ENCODE results near the gene ANTKMT. TPM values are rescaled to one million over a fixed set of nuclear protein-coding genes. Genes with fewer than 3 reads are reported as not detected.

ANTKMT gene
- total and polyA plus RNA-seq, 2 of the 8 experiments (the other 6 are each of a cell fraction or from before 2014, with no cell fraction given) = 26.5 to 26.6 TPM

DNA sequence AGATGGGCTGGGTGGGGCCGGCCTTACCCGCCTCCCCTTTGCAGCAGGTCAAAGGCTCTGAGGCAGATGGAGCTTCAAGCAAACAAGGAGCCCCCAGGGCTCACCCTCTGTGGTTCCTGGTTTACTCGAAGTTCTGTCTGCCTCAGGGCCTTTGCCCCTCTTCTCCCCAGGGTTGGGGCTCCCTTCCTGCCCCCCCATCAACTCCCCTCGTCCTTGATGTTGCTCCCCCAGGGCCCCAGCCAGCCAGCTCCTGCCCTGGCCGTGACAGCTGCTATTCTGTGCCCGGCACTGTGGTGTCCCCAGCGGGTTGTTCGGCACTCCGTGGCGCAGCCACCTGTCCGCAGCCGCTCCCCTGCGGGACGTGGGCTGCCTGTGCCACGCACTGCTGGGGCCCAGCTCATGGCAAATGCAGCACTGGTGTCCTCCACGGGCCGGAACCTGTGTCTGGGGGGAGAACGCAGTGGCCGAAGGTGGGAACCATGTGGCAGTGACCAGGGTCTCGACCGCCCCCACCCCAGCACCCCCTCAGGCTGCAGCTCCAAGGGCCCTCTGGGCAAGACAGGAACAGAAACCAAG is 10.4 kb upstream of the ANTKMT start (continued):
- TF ChIP-seq RFX5 (IDR thresholded peaks at IDR 0.05; ENCODE audit: borderline replicate concordance, low read depth, low read length) (no peak), CBX5 (IDR thresholded peaks at IDR 0.05; ENCODE audit: low read depth, low read length) (no peak), CBX8 (IDR thresholded peaks at IDR 0.05; ENCODE audit: borderline replicate concordance, low read depth, low read length) (no peak), HDAC6 (IDR thresholded peaks at IDR 0.05; ENCODE audit: low read depth, low read length) (no peak), RNF2 (IDR thresholded peaks at IDR 0.05; ENCODE audit: borderline replicate concordance, low read depth, low read length, missing control alignments, poor library complexity, severe bottlenecking) (no peak), POLR2AphosphoS5 (IDR thresholded peaks at IDR 0.05; ENCODE audit: low read depth, low read length) (no peak)
